Measurements from ENCODE around the gene ROR2. TPM values are rescaled to one million over a fixed set of nuclear protein-coding genes. Genes with fewer than 3 reads are reported as not detected.
"Not testable (repeated sequence)": the region's sequence is repeated elsewhere in the genome, so short reads cannot be mapped to it uniquely, and the experiment has no call there.

ROR2 gene
- total and polyA plus RNA-seq, 2 experiments from 2014 or later, result 7.1 to 12.9 TPM

DNA sequence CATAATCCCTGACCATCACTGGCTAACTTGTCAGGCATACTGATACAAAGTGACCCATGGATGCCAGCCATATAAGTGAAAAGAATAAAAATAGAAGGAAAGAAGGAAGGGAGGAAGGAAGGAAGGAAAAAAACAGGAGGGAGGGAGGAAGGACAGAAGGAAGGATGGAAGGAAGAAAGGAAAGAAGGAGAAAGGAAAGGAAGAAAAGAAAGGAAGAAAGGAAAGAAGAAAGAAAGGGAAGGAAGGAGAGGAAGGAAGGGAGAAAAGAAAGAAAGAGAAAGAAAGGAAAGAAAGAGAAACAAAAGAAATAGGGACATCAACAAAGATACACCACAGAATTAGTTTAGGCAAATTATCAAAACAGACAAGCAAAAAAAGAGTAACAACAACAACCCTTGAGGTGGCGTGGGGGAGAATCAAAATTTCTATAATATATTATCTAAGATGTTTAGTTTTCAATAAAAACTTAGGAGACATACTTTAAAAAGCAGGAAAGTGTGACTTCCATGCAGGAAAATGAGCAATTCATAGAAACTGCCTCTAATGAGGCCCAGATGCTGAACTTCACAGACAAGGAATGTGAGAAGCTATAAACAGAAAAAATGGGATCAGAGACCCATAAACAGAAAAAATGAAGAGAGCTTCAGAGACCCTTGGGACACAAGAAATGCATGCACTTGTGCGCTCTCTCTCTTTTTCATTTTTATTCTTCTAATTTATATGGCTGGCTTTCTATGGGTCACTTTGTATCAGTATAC, 430.3 kb downstream of the ROR2 start:
- TF ChIP-seq EZH2 (IDR thresholded peaks at IDR 0.05; ENCODE audit: insufficient read depth, poor library complexity, severe bottlenecking) (no peak), EZH2phosphoT487 (IDR thresholded peaks at IDR 0.05; ENCODE audit: insufficient read depth, low read depth) (no peak)

DNA sequence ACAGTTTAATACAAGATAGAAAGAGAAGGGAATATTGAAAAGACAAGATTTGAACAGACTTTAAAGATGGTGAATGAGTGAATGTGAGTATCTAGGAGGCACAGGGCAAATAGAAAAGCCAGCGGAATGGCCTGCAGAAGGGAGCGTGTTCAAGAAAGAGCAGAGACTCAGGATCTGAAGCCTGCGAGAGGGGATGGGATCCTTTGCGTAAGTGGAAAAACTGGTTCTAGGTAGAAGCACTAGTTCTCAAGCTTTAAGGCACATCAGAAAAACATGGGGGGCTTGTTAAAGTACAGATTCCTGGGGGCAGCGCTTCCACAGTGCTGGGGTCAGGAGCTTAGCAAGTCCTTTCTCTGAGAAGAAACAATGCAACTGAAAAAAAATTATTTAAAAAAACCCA, 431.6 kb downstream of the ROR2 start:
- H3K9me3 ChIP-seq (ENCODE audit: low read depth), result no peaks in the 10 kb centered on the region
- no peak overlapping the region for H3K4me3 ChIP-seq
- H3K9ac ChIP-seq, result no peak overlapping the region
- in situ Hi-C loops (cut with MboI), result no loop called here
- WGBS, 2 experiments (ENCODE audit: low coverage in 1 of 2, low lambda C conversion rate in 2 of 2, missing lambda C conversion rate in 2 of 2), result 97 to 99% methylated on average over 5 of the region's 5 CpGs
- H3K27ac ChIP-seq, result no peak overlapping the region
- no peaks in the 10 kb centered on the region for H3K9me2 ChIP-seq (ENCODE audit: insufficient read depth)
- no peaks in the 10 kb centered on the region for H3K36me3 ChIP-seq (ENCODE audit: low read depth)
- H3F3A ChIP-seq (ENCODE audit: insufficient read depth), result peaks cover 11% of the 10 kb centered on the region
- TF ChIP-seq EZH2 (IDR thresholded peaks at IDR 0.05; ENCODE audit: insufficient read depth, poor library complexity, severe bottlenecking), result no peak
- no peak for TF ChIP-seq EZH2phosphoT487 (IDR thresholded peaks at IDR 0.05; ENCODE audit: insufficient read depth, low read depth)
- no peak overlapping the region for H3K4me2 ChIP-seq (ENCODE audit: unreplicated experiment)
- no peak for DNase-seq
- H3K27me3 ChIP-seq (replicated peaks; ENCODE audit: insufficient read depth), result no peaks in the 10 kb centered on the region
- H2AFZ ChIP-seq, result no peak overlapping the region
- no peaks in the 10 kb centered on the region for H3K79me2 ChIP-seq (ENCODE audit: insufficient read depth)
- no peaks in the 10 kb centered on the region for H4K20me1 ChIP-seq (ENCODE audit: insufficient read depth)
- H3K4me1 ChIP-seq (ENCODE audit: insufficient read depth), result peaks cover 32% of the 10 kb centered on the region

More for the DNA sequence above, 430.3 kb downstream of the ROR2 start:
- H4K20me1 ChIP-seq (ENCODE audit: insufficient read depth), result no peaks in the 10 kb centered on the region
- H3K9ac ChIP-seq, result peak overlapping the region; percentile 37
- no peaks in the 10 kb centered on the region for H3K27me3 ChIP-seq (replicated peaks; ENCODE audit: insufficient read depth)
- WGBS, 2 experiments (ENCODE audit: low coverage in 1 of 2, low lambda C conversion rate in 2 of 2, missing lambda C conversion rate in 2 of 2), result 29 to 35% methylated on average over 2 of the region's 2 CpGs
- H3K9me3 ChIP-seq (ENCODE audit: low read depth), result no peaks in the 10 kb centered on the region
- H3K36me3 ChIP-seq (ENCODE audit: low read depth), result no peaks in the 10 kb centered on the region
- no peaks in the 10 kb centered on the region for H3K79me2 ChIP-seq (ENCODE audit: insufficient read depth)
- no peaks in the 10 kb centered on the region for H3K9me2 ChIP-seq (ENCODE audit: insufficient read depth)
- in situ Hi-C loops (cut with MboI), result no loop called here
- H3F3A ChIP-seq (ENCODE audit: insufficient read depth), result peaks cover 9% of the 10 kb centered on the region
- DNase-seq, result peak; percentile 68
- H3K4me2 ChIP-seq (ENCODE audit: unreplicated experiment), result peak overlapping the region; percentile 37
- H3K27ac ChIP-seq, result peak overlapping the region; percentile 31
- peaks cover 29% of the 10 kb centered on the region for H3K4me1 ChIP-seq (ENCODE audit: insufficient read depth)
- H3K4me3 ChIP-seq, result peak overlapping the region; percentile 11; the same call in 1 of the 2 replicates
- H2AFZ ChIP-seq, result peak overlapping the region; percentile 51

DNA sequence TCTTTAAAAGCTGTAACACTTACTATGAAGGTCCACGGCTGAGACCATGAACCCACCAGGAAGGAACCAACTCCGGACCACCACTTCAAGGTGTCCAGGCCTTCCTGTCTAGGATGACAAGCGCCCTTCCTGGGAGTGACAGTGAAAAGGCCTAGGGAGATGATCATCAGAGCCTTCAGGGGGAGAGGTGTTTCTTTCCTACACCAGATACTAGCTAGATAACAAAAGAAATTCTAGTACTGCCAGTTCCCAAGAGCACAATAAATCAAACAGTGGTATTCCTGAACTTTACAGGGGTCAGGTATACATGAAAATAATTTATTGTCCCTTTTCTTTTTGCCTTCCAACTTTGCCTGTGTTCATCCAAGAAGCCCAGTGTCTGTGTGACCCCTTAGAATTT, 432.2 kb downstream of the ROR2 start:
- Histone ChIP-seq H3K9me3 (ENCODE audit: low read depth) (no peaks in the 10 kb centered on the region), H4K20me1 (ENCODE audit: insufficient read depth) (no peaks in the 10 kb centered on the region), H2AFZ (no peak overlapping the region), H3F3A (ENCODE audit: insufficient read depth) (peaks cover 11% of the 10 kb centered on the region), H3K4me3 (no peak overlapping the region), H3K27ac (no peak overlapping the region), H3K4me2 (ENCODE audit: unreplicated experiment) (no peak overlapping the region), H3K4me1 (ENCODE audit: insufficient read depth) (peaks cover 32% of the 10 kb centered on the region), H3K9ac (no peak overlapping the region), H3K36me3 (ENCODE audit: low read depth) (no peaks in the 10 kb centered on the region), H3K27me3 (replicated peaks; ENCODE audit: insufficient read depth) (no peaks in the 10 kb centered on the region), H3K9me2 (ENCODE audit: insufficient read depth) (no peaks in the 10 kb centered on the region), H3K79me2 (ENCODE audit: insufficient read depth) (no peaks in the 10 kb centered on the region)
- 88% methylated on average over 3 of the region's 3 CpGs for WGBS, 2 experiments (ENCODE audit: low coverage in 1 of 2, low lambda C conversion rate in 2 of 2, missing lambda C conversion rate in 2 of 2)
- no peak for DNase-seq
- in situ Hi-C loops (cut with MboI), result no loop called here
- TF ChIP-seq EZH2phosphoT487 (IDR thresholded peaks at IDR 0.05; ENCODE audit: insufficient read depth, low read depth) (no peak), EZH2 (IDR thresholded peaks at IDR 0.05; ENCODE audit: insufficient read depth, poor library complexity, severe bottlenecking) (no peak)

DNA sequence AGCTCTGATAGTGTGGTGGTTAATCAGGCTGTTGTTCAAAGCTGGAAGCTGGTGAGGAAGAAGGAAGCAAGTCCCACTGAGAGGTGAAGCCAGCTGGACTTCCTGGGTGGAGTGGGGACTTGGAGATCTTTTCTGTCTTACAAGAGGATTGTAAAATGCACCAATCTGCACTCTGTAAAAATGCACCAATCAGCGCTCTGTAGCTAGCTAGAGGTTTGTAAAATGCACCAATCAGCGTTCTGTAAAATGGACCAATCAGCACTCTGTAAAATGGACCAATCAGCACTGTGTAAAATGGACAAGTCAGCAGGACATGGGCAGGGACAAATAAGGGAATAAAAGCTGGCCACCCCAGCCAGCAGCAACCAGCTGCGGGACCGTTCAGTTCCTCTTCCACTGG, 432.7 kb downstream of the ROR2 start:
- DNase-seq; H3K9me2 ChIP-seq (ENCODE audit: insufficient read depth); H4K20me1 ChIP-seq (ENCODE audit: insufficient read depth); H2AFZ ChIP-seq; H3K27ac ChIP-seq; in situ Hi-C loops (cut with MboI); H3K36me3 ChIP-seq (ENCODE audit: low read depth); H3K4me2 ChIP-seq (ENCODE audit: unreplicated experiment); H3K27me3 ChIP-seq (replicated peaks; ENCODE audit: insufficient read depth); H3K4me3 ChIP-seq; H3K79me2 ChIP-seq (ENCODE audit: insufficient read depth); H3K9me3 ChIP-seq (ENCODE audit: low read depth); H3K9ac ChIP-seq: not testable (repeated sequence)
- 97 to 98% methylated on average over 4 of the region's 4 CpGs for WGBS, 2 experiments (ENCODE audit: low coverage in 1 of 2, low lambda C conversion rate in 2 of 2, missing lambda C conversion rate in 2 of 2)
- H3F3A ChIP-seq (ENCODE audit: insufficient read depth), result peaks cover 11% of the 10 kb centered on the region
- H3K4me1 ChIP-seq (ENCODE audit: insufficient read depth), result peaks cover 32% of the 10 kb centered on the region

Data from GM23248 (cell line).